Stimulated activated CD8-positive, alpha-beta memory T cell treated with anti-CD3 and anti-CD28 coated beads, Interleukin-4, amount 100 ng/mL, for 4 hours (primary cell): ENCODE measurements around the gene CYSRT1.
A peak's percentile ranks its signal among the peaks of the same experiment; 100 is the strongest.

Experiments
- DNase-seq, 2 donors: peaks; one replicate each; pipeline ENCODE4 v3.0.0-alpha.2; 2020; ENCODE audit warnings: low read depth in 2 of 2, low spot score in 1 of 2

Gene CYSRT1

GRCh38 chr9:137189297-137190295, 35.4 kb upstream of the CYSRT1 start:
- DNase-seq = no peak

DNA sequence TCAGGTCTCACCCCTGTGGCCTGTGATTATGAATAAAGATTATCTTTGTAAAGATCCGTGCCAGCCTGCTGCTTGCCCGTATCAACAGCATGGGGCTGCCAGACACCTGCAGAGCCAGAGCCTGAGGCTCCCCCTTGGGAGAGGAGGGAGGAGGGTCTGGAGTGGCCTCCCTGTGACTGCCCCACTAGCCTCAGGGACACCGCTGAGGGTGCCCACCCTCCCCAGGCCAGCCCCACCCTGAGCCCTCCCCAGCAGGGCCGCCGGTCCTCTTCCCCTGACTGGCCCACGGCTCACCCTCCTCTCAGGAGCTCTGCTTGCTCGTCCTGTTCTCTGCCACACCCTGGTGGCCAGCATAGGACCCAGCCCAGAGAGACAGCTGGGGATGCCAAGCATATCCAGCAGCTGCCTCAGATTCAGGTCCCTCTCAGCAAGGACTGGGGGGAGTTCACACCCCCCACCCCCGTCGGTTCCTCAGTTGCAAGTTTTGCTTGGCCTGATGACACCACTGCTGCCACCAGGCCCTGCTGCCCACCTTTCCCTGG, 34.6 kb upstream of the CYSRT1 start:
- DNase-seq = no peak

- DNase-seq = no peak
Measured at GRCh38 chr9:137191245-137191644, 33.7 kb upstream of the CYSRT1 start.

DNA sequence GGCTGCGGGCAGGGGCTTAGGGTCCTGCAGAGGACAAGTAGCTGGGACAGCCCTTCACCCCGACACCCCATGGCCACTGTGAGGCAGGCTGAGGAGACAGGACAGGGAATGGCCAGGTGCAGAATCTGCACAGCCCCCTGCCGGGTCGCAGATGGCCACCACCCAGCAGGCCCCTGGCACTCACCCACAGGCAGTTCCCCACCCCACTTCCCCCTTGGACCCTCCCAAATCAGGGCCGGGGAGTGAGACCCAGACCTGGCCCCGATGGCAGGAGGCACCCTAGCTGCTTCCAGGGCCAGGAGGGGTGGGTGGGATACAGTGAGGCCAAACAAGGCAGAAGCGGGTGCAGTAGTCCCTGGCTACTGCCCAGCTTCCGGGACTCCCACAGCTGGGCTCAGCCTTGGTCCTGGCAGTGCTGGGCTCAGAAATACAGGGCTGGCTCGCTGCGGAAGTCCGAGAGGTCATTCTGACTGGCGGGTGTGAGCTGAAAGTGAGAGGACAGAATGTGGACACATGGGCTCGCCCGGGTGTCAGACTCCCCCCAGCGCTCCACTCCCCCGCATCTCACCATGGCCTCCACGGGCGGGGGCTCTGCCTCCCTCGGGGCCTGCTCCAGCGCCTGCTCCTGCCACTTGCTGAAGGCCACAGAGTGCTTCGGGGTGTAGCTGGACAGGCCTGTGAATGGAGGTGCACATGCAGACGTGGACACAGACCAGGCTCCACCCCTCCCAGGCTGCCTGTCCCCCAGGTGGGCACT, 33.1 kb upstream of the CYSRT1 start:
- DNase-seq = no peak

DNA sequence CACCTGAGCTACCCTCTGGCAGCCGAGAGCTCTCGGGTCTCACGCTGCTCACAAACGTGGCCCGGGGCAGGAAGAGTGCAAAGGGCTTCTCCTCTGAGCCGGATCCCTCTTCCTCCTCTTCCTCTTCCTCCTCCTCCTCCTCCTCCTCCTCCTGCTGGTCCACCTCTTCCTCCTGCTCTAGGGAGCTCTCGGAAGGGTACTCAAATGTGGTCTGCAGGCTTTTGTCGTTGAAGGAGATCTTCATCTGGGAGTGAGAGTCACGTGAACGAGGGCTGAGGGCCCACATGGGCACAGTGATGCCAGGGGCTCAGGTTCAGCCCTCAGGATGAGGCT, 32.6 kb upstream of the CYSRT1 start:
- DNase-seq = no peak

DNA sequence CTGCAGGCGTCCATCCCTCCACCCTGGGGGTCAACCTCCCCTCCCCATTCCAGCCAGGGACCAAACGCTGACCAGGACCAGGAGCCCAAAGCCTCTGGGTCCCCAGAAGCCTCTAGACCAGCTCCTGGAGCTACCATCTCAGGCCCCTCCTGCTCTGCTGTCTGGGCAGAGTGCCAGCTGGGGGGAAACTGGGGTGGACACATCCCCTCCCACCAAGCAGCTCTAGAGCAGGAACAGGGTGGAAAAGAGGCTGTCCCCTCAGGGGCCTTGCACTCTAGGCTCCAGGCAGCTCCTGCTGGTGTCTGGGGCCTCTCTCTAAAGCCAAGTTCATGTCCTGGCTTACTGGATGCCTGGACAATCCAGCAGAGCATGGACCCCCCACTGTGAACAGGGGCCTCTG, 32.1 kb upstream of the CYSRT1 start:
- no peak for DNase-seq

DNA sequence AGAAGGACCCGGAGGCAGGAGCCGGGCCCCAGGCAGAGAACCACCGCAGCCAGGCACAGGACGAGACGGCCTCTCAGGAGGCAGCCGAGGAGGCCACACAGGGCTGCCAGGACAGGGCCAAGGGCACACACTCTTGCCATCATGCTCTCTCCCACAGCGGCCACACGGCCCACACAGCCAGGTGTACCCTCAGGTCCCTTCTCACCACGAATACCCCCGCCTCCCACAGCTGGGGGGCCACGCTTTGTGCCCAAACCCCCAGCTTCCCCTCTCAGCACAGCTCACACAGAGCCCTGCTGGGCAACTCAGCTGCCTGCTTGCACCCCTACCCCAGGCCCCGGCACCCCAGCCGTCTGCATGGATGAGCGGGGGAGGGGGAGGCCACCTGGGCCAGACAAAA, 31.2 kb upstream of the CYSRT1 start:
- no peak for DNase-seq

DNA sequence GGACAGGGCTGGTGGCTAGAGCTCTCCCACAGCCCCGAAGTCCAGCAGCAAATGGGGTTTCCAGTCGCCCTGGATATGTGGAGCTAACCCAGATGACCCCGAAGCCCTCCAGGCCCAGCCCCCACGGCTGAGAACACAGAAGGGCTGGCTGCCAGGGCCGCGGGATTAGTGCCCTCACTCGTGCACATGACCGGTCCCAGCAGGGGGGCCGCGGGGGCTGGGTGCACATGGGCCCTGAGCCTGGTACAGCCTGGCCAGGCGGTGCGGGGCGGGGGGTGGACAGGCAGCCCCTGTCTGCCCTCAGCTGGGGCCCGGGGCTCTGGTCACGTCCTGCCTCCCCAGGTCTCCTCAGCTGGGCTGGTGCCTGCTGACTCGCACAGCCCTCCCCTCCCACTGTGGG, 30.6 kb upstream of the CYSRT1 start:
- DNase-seq = no peak

DNA sequence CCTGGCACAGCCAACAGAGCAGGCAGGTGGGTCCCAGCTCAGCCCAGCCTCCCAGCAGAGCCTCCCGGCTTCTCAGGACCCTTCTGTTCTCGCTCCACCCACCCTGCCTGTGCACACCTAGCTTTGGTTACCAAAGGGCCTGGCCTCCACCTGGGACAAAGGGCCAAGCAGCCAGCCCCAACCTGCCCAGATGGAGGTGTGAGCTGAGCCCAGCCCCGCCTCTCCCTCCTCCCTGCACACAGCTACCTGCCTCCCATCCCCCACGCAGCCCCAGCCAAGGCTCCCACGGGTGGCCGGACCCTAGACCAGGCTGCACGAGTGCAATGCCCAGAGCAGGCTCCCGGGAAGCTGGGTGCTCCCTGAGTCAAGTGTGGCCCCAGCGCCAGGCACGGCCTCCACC, 30.1 kb upstream of the CYSRT1 start:
- no peak for DNase-seq

DNA sequence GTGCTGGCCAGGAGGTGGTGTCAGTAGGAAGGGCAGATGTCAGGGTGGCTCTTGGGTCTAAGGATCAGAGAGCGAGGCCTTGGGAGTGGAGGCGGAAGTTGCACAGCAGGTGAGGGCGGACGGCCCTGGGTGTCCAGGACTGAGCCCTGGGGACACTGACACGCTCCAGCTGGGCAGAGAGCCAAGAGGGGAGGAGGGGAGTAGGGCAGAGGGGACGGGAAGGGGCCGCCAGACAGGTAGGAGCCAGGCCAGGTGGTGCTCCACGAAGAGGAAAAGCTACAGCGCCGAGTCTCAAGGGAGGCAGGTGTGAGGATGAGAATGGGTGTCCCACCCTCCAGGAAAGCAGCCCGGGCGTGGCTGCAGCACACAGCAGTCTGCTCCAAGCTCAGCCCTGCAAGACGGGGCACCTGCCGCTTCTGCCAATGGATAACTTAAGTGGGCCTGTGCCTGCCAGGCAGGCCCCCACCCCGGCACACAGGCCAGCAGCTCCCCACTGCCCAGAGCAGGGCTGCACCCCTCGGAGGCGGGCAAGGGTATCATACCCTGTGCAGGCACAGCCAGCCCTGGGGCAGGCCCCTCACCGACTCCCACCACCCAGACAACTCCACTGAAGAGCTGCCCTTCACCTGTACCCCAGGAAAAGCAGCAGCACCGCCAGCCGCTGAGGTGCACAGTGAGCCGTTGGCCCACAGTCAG, 29.3 kb upstream of the CYSRT1 start:
- DNase-seq = no peak

GRCh38 chr9:137198051-137198901, 26.7 kb upstream of the CYSRT1 start:
- DNase-seq = no peak

DNA sequence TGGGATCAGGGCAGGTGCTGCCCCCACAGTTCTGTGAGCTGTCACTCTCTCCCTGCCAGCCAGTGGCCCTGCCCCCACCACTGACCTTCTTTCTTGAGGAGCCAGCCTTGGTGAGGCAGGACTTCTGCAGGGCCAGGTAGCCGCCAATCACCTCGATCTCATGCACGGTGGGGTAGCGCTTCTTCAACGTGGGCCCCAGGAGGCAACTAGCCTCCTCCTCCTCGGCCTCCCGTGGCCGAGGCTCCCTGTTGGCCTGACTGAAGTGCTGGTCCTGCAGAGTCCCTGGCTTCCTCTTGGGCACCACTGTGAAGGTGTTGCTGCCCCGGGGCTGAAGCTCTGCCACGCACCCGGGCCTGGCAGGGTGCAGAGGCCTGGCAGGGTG, 26.1 kb upstream of the CYSRT1 start:
- no peak for DNase-seq

DNA sequence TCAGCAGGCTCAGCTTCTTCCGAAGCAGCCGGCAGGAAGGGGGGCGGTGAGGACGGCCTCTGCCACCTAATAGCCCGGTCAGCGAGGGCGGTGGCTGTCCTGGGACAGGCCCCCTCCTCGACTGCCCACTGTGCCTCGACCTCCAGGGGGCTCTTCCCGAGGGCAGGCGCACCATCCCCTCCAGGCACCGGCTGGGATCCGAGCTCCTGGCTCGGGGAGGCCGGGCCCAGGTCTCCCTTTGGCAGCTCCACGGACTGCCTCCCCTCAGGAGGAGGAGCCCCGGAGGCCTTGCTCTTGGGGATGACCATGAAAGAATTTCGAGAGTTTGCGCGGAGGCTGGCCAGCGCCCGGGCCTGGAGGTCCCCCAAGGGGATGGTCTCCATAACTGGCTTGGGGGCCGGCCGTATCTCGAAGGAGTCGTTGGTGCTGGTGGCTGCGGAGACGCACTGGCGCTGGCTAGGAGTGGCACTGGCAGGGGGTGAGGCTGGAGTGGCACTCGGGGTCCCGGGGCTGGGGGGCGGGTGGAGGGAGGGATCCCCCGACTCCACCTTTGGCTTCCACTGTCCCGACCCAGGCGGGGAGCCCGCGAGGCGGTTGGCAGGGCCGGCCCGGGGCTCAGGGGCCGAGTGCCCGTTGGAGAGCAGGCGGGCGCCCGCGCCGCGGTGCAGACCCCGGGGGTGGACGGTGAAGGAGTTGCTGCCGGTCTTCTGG, 25.4 kb upstream of the CYSRT1 start:
- no peak for DNase-seq

- DNase-seq = peak; percentile 95 to 98
Measured at GRCh38 chr9:137200311-137201204, 24.4 kb upstream of the CYSRT1 start, which contains the start of gene TPRN. Gene TPRN (minus strand): TSS chr9:137200741. CDS start chr9:137200711, 30 bp downstream.

DNA sequence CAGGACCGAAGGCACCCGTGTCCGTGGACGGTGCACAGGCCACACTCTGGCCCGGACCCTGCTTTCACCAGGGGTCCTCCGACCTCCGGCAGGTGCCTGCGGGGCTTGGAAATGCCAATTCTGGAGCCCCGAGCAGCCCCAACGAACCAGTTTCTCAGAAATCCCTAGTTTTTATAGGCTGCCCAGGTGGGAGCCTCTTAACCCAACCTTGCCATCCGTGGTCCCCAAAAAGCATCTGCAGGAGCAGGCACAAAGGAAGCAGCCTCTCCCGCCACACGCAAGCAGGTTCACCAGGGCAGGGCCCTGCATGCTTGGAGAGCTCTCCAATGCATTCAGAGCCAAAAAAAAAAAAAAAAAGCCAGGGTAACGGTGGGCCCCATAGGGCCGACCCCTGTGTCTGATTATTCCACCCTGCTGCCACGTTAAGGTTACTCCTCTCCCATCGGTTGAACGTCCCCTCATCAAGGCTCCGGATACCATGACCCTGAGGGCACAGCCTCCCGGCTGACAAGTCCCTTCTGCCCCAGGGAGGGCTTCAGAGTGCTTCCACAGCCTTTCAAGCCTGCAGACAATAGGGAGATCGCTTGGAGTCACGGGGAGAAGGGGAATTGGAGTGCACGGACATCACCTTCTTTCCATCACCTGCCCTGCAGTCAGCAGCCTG, 23.6 kb upstream of the CYSRT1 start:
- DNase-seq = no peak

DNA sequence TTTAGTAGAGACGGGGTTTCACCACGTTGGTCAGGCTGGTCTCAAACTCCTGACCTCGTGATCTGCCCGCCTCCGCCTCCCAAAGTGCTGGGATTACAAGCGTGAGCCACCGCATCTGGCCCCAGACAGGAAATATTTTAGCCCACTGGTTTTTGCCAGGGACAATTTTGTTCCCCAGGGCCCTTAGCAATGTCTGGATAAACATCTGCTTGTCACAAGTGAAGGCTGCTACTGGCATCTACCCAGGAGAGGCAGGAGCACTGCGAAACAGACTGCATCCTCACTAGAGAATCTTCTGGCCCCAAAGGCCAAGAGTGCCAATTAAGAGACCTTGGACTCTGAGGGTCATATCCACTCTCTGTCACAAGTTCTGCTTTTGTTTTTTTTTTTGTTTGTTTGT, 22.0 kb upstream of the CYSRT1 start:
- no peak for DNase-seq

GRCh38 chr9:137204731-137205125, 20.2 kb upstream of the CYSRT1 start:
- DNase-seq = no peak
